ENCODE results near the gene KBTBD12. TPM values are rescaled to one million over a fixed set of nuclear protein-coding genes. Genes with fewer than 3 reads are reported as not detected.
"Not testable (repeated sequence)": the region's sequence is repeated elsewhere in the genome, so short reads cannot be mapped to it uniquely, and the experiment has no call there.

Gene KBTBD12
- polyA plus RNA-seq (2012; ENCODE audit: missing spikeins): 0.32 TPM

DNA sequence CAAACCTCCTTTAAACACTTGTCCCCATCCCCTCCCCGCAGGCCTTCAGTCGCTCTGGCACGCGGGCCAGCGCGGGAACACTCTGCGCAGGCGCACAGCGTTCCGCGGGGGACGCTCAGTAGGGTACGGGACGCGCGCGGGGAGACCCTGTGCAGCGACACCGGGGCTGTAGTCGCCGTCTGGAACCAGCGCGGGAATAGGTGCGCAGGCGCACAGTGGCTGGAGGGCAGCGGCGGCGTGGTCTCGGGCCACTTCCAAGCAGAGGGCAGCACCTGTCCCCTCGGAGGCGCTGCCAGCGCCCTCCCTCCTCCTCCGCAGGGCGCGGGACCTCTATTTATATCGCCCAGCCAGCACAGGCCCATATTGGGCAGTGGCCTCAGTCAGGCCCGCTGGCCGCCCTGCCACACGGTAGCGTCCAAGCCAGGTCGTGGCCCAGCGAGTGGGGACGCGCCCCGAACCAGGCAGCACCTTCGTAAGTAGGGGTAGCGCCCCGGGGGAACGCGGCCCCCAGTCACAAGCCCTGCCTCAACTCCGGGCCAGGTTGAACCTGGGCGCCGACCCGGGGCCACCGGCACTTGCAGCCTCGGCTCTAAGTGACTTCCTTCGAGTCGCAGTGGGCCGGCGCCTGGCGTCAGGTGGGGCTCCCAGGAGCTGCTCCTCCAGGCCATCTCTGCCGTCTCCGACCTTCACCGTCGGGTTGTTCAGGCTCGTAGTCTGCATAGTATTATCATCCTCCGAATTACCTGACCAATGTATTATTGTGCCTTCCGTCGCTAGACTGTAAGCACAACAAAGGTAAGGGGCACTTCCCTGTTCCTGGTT lies at the start of gene KBTBD12:
Gene KBTBD12, plus strand, starts transcription at position 118 of the 822 bp plus-strand sequence. CDS start 7,830 bp downstream, outside the sequence.
- FAIRE-seq (no peak), DNase-seq (ENCODE audit: insufficient read length) (no peak)
- no peak for TF ChIP-seq POLR2AphosphoS5 (IDR thresholded peaks at IDR 0.05; ENCODE audit: low read depth, low read length)

- FAIRE-seq: no peak
- DNase-seq (ENCODE audit: insufficient read length): no peak
- TF ChIP-seq POLR2AphosphoS5 (IDR thresholded peaks at IDR 0.05; ENCODE audit: low read depth, low read length): no peak
- no peak for TF ChIP-seq TAF1 (IDR thresholded peaks at IDR 0.05; ENCODE audit: borderline replicate concordance, low read depth, low read length)
- no peak for TF ChIP-seq POLR2A (IDR thresholded peaks at IDR 0.05; ENCODE audit: low read depth, low read length)
Observed at GRCh38 chr3:127865941-127866340, 49.1 kb upstream of the KBTBD12 start.

DNA sequence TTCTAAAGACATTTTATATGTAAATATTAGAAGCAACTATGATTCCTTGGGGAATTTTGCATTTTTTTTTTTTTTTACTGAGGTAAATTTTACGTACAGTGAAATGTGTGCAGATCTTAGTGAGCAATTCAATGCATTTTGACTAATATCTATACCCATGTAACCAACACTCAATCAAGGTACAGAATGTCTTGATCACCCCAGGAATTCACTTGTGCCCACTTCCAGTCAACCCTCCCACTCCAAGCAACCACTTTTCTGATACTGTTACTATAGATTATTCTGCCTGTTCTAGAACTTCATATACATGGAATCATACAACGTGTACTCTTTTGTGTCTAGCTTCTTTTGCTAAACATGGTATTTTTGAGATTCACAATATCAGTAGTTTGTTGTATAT lies 47.6 kb upstream of the KBTBD12 start:
- TF ChIP-seq POLR2A (IDR thresholded peaks at IDR 0.05; ENCODE audit: low read depth, low read length) (no peak), POLR2AphosphoS5 (IDR thresholded peaks at IDR 0.05; ENCODE audit: low read depth, low read length) (no peak), TAF1 (IDR thresholded peaks at IDR 0.05; ENCODE audit: borderline replicate concordance, low read depth, low read length) (no peak)
- no peak for DNase-seq (ENCODE audit: insufficient read length)
- FAIRE-seq: no peak

GRCh38 chr3:127867986-127868385 lies 47.0 kb upstream of the KBTBD12 start:
- DNase-seq (ENCODE audit: insufficient read length): no peak
- FAIRE-seq: no peak
- TF ChIP-seq TAF1 (IDR thresholded peaks at IDR 0.05; ENCODE audit: borderline replicate concordance, low read depth, low read length) (no peak), POLR2A (IDR thresholded peaks at IDR 0.05; ENCODE audit: low read depth, low read length) (no peak), POLR2AphosphoS5 (IDR thresholded peaks at IDR 0.05; ENCODE audit: low read depth, low read length) (no peak)

- TF ChIP-seq POLR2A (IDR thresholded peaks at IDR 0.05; ENCODE audit: low read depth, low read length): no peak
- TF ChIP-seq POLR2AphosphoS5 (IDR thresholded peaks at IDR 0.05; ENCODE audit: low read depth, low read length): no peak
- TF ChIP-seq TAF1 (IDR thresholded peaks at IDR 0.05; ENCODE audit: borderline replicate concordance, low read depth, low read length): no peak
- FAIRE-seq (no peak), DNase-seq (ENCODE audit: insufficient read length) (no peak)
Observed at GRCh38 chr3:127870156-127870555, 44.9 kb upstream of the KBTBD12 start.

GRCh38 chr3:127874097-127874496 lies 40.9 kb upstream of the KBTBD12 start:
- FAIRE-seq; DNase-seq (ENCODE audit: insufficient read length): not testable (repeated sequence)

DNA sequence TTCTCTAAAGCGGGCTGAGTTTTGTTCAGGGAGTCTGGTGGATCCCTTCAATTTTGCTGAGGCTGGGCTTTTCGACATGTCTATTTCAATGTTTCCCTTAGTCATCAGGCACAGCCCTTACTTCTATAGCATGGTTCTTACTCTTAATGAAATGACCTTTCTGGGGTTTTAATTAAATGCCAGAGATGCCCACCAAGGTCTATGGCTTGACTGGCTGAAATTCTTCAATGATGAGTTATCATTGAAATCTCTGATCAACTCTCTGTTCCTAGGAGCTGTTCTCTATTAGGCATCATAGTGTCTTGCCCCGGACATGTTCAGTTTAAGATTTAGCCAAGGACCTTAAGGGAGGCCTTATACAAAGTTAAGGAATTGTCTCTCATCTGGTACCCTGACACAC lies 33.4 kb upstream of the KBTBD12 start:
- no peak for DNase-seq (ENCODE audit: insufficient read length)
- TF ChIP-seq POLR2A (IDR thresholded peaks at IDR 0.05; ENCODE audit: low read depth, low read length) (no peak), TAF1 (IDR thresholded peaks at IDR 0.05; ENCODE audit: borderline replicate concordance, low read depth, low read length) (no peak), POLR2AphosphoS5 (IDR thresholded peaks at IDR 0.05; ENCODE audit: low read depth, low read length) (no peak)
- no peak for FAIRE-seq

- no peak for TF ChIP-seq POLR2A (IDR thresholded peaks at IDR 0.05; ENCODE audit: low read depth, low read length)
- TF ChIP-seq TAF1 (IDR thresholded peaks at IDR 0.05; ENCODE audit: borderline replicate concordance, low read depth, low read length): no peak
- no peak for TF ChIP-seq POLR2AphosphoS5 (IDR thresholded peaks at IDR 0.05; ENCODE audit: low read depth, low read length)
- DNase-seq (ENCODE audit: insufficient read length) (no peak), FAIRE-seq (no peak)
Observed at GRCh38 chr3:127884041-127884440, 31.0 kb upstream of the KBTBD12 start.

- DNase-seq (ENCODE audit: insufficient read length): no peak
- no peak for FAIRE-seq
- no peak for TF ChIP-seq POLR2A (IDR thresholded peaks at IDR 0.05; ENCODE audit: low read depth, low read length)
- TF ChIP-seq TAF1 (IDR thresholded peaks at IDR 0.05; ENCODE audit: borderline replicate concordance, low read depth, low read length): no peak
- TF ChIP-seq POLR2AphosphoS5 (IDR thresholded peaks at IDR 0.05; ENCODE audit: low read depth, low read length): no peak
Observed at GRCh38 chr3:127886231-127886955, 28.6 kb upstream of the KBTBD12 start.

- FAIRE-seq (no peak), DNase-seq (ENCODE audit: insufficient read length) (no peak)
- no peak for TF ChIP-seq POLR2AphosphoS5 (IDR thresholded peaks at IDR 0.05; ENCODE audit: low read depth, low read length)
- no peak for TF ChIP-seq POLR2A (IDR thresholded peaks at IDR 0.05; ENCODE audit: low read depth, low read length)
- no peak for TF ChIP-seq TAF1 (IDR thresholded peaks at IDR 0.05; ENCODE audit: borderline replicate concordance, low read depth, low read length)
Observed at GRCh38 chr3:127886956-127887231, 28.1 kb upstream of the KBTBD12 start.

DNA sequence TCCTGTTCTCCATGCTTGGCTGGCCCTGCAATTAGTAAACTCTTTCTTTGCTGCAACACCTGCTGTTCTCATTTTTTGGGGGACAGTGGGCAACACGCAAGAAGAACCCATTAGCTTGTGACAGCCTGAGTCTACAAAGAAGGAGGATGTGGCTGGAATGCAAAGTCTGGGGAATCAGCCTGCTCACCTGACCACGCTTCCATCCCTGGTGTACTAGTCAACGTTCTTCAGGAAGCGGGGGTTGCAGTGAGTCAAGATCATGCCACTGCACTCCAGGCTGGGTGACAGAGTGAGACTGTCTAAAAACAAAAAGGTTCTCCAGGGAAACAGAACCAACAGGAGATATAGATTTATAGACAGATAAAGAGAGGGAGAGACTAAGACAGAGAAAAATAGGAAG lies 27.7 kb upstream of the KBTBD12 start:
- FAIRE-seq (peak; percentile 30), DNase-seq (ENCODE audit: insufficient read length) (no peak)
- TF ChIP-seq POLR2A (IDR thresholded peaks at IDR 0.05; ENCODE audit: low read depth, low read length) (no peak), TAF1 (IDR thresholded peaks at IDR 0.05; ENCODE audit: borderline replicate concordance, low read depth, low read length) (no peak), POLR2AphosphoS5 (IDR thresholded peaks at IDR 0.05; ENCODE audit: low read depth, low read length) (no peak)

GRCh38 chr3:127888156-127888555 lies 26.9 kb upstream of the KBTBD12 start:
- no peak for FAIRE-seq
- DNase-seq (ENCODE audit: insufficient read length): no peak
- TF ChIP-seq TAF1 (IDR thresholded peaks at IDR 0.05; ENCODE audit: borderline replicate concordance, low read depth, low read length) (no peak), POLR2AphosphoS5 (IDR thresholded peaks at IDR 0.05; ENCODE audit: low read depth, low read length) (no peak), POLR2A (IDR thresholded peaks at IDR 0.05; ENCODE audit: low read depth, low read length) (no peak)

Data from GM12892 (cell line).